Breast epithelium (tissue), 3 donors: ENCODE results near the gene PDGFD.

ENCODE experiments used
- POLR2A ChIP-seq: fragments of 450-650 bp; IDR thresholded peaks from one replicate; pipeline ENCODE4 v1.6.1; 2016; ENCODE audit warnings: antibody characterized with exemption, mild to moderate bottlenecking, moderate library complexity
- POLR2AphosphoS5 ChIP-seq, 3 donors: sonication (generic); formaldehyde crosslinking; IDR thresholded peaks; one replicate each; pipeline ENCODE4 v1.6.1; 2017; ENCODE audit warnings: antibody characterized with exemption in 3 of 3
- TF ChIP-seq, protein P1 (sequence below), 3 donors: fragments of 450-650 bp; IDR thresholded peaks; one replicate each; pipeline ENCODE4 v1.5.1; 2016 to 2017; ENCODE audit warnings: antibody characterized with exemption in 3 of 3, mild to moderate bottlenecking in 3 of 3, moderate library complexity in 3 of 3

DNA sequence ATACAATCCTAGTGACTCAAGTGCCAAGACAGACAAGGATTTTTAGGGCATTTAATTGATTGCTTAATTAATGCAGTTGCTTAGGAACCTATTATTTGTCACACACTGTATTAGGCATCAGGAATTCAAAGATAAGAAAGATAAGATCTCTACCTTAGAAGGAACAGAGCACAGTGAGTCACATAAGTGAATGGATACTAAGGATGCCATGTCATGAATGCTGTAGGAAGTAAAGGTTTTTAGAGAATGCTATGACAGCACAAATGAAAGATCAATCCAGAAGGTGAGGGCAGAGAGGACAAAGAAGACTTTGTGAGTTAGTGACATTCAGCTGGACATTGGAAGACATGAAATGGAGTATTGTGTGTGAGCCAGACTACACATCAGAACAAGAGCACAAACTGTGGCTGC, 275.4 kb downstream of the PDGFD start:
- TF ChIP-seq POLR2A = no peak
- TF ChIP-seq POLR2AphosphoS5 (IDR thresholded peaks at IDR 0.05) = no peak
- TF ChIP-seq, protein P1, sequence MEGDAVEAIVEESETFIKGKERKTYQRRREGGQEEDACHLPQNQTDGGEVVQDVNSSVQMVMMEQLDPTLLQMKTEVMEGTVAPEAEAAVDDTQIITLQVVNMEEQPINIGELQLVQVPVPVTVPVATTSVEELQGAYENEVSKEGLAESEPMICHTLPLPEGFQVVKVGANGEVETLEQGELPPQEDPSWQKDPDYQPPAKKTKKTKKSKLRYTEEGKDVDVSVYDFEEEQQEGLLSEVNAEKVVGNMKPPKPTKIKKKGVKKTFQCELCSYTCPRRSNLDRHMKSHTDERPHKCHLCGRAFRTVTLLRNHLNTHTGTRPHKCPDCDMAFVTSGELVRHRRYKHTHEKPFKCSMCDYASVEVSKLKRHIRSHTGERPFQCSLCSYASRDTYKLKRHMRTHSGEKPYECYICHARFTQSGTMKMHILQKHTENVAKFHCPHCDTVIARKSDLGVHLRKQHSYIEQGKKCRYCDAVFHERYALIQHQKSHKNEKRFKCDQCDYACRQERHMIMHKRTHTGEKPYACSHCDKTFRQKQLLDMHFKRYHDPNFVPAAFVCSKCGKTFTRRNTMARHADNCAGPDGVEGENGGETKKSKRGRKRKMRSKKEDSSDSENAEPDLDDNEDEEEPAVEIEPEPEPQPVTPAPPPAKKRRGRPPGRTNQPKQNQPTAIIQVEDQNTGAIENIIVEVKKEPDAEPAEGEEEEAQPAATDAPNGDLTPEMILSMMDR (IDR thresholded peaks at IDR 0.05) = no peak
